GM12874 (cell line): Measurements from ENCODE around the gene ERBB4.

Experiments
- TF ChIP-seq, protein P1 (sequence below): IDR thresholded peaks from 2 replicates; pipeline ENCODE4 v1.5.1; 2011; ENCODE audit warnings: low read depth, mild to moderate bottlenecking, control low read depth, low read length, moderate library complexity; ENCODE audit not compliant: insufficient read depth

ERBB4 gene

DNA sequence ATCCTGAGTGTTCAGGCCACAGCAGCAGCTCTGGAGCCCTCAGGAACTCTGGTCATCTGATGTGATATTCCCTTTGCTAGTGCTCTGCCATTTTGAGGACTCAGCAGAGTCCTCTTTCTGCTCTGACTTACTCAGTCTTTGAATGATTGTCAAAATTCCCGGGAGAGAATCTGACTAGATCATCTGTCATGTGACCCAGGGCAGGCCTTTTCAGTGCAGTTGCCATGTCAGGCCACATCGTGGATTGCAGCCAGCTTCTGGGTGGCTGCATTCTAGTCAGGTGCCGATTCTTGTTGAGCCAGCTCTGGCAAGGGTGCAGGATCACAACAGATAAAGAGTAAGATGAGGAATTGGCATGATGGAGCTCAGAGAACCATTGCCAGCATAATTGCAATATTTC, 1186.6 kb downstream of the ERBB4 start:
- TF ChIP-seq, protein P1, sequence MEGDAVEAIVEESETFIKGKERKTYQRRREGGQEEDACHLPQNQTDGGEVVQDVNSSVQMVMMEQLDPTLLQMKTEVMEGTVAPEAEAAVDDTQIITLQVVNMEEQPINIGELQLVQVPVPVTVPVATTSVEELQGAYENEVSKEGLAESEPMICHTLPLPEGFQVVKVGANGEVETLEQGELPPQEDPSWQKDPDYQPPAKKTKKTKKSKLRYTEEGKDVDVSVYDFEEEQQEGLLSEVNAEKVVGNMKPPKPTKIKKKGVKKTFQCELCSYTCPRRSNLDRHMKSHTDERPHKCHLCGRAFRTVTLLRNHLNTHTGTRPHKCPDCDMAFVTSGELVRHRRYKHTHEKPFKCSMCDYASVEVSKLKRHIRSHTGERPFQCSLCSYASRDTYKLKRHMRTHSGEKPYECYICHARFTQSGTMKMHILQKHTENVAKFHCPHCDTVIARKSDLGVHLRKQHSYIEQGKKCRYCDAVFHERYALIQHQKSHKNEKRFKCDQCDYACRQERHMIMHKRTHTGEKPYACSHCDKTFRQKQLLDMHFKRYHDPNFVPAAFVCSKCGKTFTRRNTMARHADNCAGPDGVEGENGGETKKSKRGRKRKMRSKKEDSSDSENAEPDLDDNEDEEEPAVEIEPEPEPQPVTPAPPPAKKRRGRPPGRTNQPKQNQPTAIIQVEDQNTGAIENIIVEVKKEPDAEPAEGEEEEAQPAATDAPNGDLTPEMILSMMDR, result no peak

DNA sequence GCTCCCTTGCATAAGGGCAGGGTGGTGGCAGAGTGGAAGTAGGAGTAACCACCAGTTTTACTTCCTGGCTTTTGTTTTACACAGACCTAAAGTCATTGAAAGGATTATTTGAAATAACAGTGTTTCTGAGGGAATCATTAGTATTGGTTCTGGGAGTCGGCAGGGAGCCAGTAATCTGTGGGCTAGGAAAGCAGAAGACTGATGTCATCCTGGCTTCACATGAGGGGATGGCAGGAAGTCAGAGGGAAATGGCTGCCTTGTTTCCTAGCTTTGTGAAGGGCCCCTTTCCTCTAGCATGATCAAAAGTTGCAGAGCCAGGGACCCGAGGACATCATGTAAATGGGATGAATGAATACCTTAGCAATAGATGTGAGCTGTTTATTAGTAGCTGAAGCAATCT, 1189.6 kb downstream of the ERBB4 start:
- TF ChIP-seq, protein P1, result no peak

DNA sequence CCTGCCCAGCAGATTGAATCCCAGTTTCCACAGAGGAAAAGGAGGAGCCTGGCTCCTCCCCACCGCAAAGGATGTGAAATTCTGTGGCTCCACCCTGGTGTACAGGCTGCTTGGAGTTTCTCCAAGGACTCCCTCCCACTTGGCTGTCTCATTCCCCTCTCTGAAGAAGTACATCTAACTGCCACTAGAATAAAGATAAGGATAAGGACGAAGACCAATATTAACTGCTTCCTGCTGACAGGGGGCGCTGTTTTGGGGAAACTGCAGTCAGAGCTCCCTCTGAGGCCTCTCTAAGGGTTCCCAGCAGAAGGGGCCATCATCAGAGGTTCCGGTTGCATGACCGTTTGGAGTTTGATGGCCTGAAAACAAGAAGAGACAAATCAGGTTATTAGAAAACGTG, 1191.3 kb downstream of the ERBB4 start:
- TF ChIP-seq, protein P1, result 0 out of 2 replicates have a peak, but pooled peaks have one; percentile 22

DNA sequence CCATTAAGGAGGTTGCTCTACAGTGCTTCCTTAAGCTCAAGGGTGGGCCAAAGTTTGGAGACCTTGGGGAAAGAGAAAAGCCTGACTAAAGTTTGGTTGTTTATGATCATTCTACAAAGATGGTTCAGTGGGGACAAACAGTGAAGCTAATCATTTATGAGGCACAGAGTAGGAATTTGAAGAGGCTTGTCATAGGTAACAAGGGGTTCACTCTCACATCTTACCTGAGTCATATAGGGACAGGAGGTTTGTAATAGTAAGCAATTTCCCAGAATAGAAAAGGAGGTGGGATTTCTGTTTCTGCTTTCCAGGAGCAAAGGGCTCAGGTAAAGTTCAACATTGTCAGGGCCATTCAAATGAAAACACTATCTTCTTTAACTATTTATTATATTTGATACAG, 1194.3 kb downstream of the ERBB4 start:
- TF ChIP-seq, protein P1, result no peak

DNA sequence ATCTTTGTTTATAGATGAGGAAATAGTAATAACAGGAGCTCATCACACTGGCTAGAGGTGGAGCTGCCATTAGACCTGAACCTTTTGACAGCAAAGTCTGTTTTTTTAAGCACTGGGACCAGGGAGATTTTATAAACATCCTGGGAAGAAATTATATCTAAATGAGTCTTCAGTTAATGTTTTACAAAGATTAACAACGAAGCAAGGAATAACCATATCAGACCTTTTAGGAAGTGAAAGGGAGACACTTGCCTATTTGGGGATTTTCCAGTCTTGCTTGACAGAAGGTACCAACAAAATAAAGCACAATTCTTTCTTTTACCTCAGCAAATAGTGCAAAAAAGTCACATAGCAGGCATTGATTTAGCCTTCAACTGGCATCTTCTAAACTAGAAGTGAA, 1205.2 kb downstream of the ERBB4 start:
- TF ChIP-seq, protein P1, result no peak

DNA sequence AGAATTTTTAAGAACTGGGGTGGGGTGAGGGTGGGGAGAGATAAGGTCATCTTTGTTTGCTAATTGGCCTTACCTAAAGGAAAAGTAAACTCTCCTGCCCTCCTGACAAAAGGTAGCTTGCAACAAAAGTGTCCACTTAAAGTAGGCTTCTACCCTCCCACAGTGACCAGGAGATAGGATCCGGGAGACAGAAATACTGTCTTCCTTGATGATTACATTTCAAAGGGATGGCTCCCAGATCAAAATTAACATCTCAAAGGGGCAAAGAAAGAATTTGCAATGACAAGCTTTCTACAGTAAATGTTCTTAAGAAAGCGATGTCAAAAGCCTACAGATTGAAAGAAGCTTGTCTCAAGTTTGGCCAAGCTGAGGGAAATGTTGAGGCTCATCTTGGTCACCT, 1206.9 kb downstream of the ERBB4 start:
- TF ChIP-seq, protein P1, result no peak

DNA sequence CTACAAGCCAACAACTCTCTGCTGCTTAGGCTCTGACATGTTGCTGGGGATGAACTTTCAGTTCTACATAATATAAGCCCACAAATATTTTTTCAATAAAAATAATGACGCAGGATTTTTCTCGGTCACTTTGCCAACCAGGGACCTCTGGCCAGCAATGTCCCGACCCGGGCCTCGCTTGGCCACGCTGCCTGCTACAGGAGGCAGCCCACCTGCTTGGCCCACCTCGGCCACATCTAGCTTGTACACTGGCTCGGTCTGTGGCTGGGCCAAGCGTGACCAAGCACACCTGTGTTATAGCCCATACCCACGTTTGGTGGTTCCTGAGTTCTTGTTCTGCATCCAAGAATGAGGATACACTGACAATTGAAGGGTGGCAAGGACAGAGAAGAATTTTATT, 1208.7 kb downstream of the ERBB4 start:
- TF ChIP-seq, protein P1, result no peak

DNA sequence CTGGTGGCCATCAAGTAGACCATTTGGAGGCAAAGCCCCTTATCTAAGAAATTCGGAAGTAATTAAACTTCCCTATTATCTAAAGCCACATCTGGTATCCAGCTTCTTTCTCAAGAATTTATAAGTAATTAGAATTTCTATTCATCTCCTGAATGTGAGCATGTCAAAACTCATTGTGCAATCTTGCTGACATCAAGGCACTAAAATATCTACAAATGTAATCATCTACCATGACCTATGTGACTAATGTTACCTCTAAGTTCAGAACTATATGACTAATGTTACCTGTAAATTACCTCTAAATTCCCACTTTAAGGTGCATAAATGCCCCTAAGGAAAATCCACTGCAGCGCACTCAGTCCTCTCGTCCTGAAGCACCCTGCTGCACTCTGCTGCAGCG, 1209.2 kb downstream of the ERBB4 start:
- TF ChIP-seq, protein P1, result no peak
